Osteocyte (in vitro differentiated cells): ENCODE measurements around the gene GPR84. TPM values are rescaled to one million over a fixed set of nuclear protein-coding genes. Genes with fewer than 3 reads are reported as not detected.

Source experiments
- DNase-seq: peaks from one replicate; pipeline ENCODE4 v3.0.0; 2021; ENCODE audit warnings: mixed read lengths; ENCODE audit not compliant: unreplicated experiment; ENCODE audit errors: extremely low spot score
- H3K27ac Mint-ChIP-seq: one replicate; pipeline ENCODE4 v1.8.0; 2021; ENCODE audit warnings: mild to moderate bottlenecking, mixed read lengths; ENCODE audit not compliant: unreplicated experiment
- H3K27me3 Mint-ChIP-seq: one replicate; pipeline ENCODE4 v1.8.0; 2021; ENCODE audit warnings: mixed read lengths; ENCODE audit not compliant: unreplicated experiment
- H3K36me3 Mint-ChIP-seq: one replicate; pipeline ENCODE4 v1.8.0; 2021; ENCODE audit warnings: mixed read lengths; ENCODE audit not compliant: unreplicated experiment
- H3K4me1 Mint-ChIP-seq: one replicate; pipeline ENCODE4 v1.8.0; 2021; ENCODE audit warnings: mixed read lengths; ENCODE audit not compliant: unreplicated experiment
- H3K4me3 Mint-ChIP-seq: one replicate; pipeline ENCODE4 v1.8.0; 2021; ENCODE audit warnings: mild to moderate bottlenecking, moderate library complexity, mixed read lengths; ENCODE audit not compliant: unreplicated experiment
- H3K9me3 Mint-ChIP-seq: one replicate; pipeline ENCODE4 v1.8.0; 2021; ENCODE audit warnings: mixed read lengths; ENCODE audit not compliant: unreplicated experiment
- total RNA-seq: library from RNA; stranded (reverse); gene quantifications from 2 replicates; pipeline ENCODE4 v1.2.1, GENCODE V29; 2021
- TF ChIP-seq, protein P1 (sequence below): fragments of 200-600 bp; sonication (generic); IDR thresholded peaks from 2 replicates; pipeline ENCODE4 v1.5.0; 2021; ENCODE audit warnings: antibody characterized with exemption, mild to moderate bottlenecking, moderate library complexity

Gene GPR84
- total RNA-seq, 1 donor from 2014 or later, result not detected

GRCh38 chr12:54377797-54378515 lies 13.7 kb upstream of the GPR84 start:
- H3K4me3 Mint-ChIP-seq, result peak overlapping the region; percentile 76
- H3K36me3 Mint-ChIP-seq, result no peaks in the 10 kb centered on the region
- H3K9me3 Mint-ChIP-seq, result no peaks in the 10 kb centered on the region
- TF ChIP-seq, protein P1, sequence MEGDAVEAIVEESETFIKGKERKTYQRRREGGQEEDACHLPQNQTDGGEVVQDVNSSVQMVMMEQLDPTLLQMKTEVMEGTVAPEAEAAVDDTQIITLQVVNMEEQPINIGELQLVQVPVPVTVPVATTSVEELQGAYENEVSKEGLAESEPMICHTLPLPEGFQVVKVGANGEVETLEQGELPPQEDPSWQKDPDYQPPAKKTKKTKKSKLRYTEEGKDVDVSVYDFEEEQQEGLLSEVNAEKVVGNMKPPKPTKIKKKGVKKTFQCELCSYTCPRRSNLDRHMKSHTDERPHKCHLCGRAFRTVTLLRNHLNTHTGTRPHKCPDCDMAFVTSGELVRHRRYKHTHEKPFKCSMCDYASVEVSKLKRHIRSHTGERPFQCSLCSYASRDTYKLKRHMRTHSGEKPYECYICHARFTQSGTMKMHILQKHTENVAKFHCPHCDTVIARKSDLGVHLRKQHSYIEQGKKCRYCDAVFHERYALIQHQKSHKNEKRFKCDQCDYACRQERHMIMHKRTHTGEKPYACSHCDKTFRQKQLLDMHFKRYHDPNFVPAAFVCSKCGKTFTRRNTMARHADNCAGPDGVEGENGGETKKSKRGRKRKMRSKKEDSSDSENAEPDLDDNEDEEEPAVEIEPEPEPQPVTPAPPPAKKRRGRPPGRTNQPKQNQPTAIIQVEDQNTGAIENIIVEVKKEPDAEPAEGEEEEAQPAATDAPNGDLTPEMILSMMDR, result no peak
- H3K4me1 Mint-ChIP-seq, result peaks cover 59% of the 10 kb centered on the region
- no peak for DNase-seq
- no peak overlapping the region for H3K27ac Mint-ChIP-seq
- no peaks in the 10 kb centered on the region for H3K27me3 Mint-ChIP-seq

GRCh38 chr12:54377007-54377406 lies 12.7 kb upstream of the GPR84 start:
- peak overlapping the region; percentile 35 for H3K4me3 Mint-ChIP-seq
- DNase-seq, result no peak
- H3K27ac Mint-ChIP-seq, result peak overlapping the region; percentile 4
- peaks cover 69% of the 10 kb centered on the region for H3K4me1 Mint-ChIP-seq
- TF ChIP-seq, protein P1, result no peak
- no peaks in the 10 kb centered on the region for H3K27me3 Mint-ChIP-seq
- H3K9me3 Mint-ChIP-seq, result no peaks in the 10 kb centered on the region
- H3K36me3 Mint-ChIP-seq, result no peaks in the 10 kb centered on the region

DNA sequence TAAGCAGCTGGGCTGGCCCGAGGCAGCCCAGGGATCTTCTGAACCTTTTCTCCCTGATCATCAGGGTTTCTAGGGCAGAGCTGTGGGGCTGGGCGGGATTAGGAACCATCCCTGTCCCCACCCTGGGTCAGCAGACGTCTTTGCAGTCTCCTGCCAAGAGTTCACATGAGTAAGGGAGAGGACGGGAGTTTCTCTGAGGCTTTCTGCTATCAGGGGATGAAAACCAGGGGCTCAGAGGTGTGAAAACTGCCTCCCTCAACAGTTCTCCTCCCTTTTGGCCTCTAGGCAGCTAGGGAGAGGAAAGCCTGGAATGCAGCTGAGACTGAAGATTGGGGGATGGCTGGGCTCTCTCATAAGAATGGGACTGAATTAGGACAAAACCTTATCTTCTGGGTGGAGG lies 12.3 kb upstream of the GPR84 start:
- H3K4me3 Mint-ChIP-seq, result peak overlapping the region; percentile 3
- DNase-seq, result no peak
- peaks cover 73% of the 10 kb centered on the region for H3K4me1 Mint-ChIP-seq
- no peaks in the 10 kb centered on the region for H3K36me3 Mint-ChIP-seq
- peak overlapping the region; percentile 32 for H3K27ac Mint-ChIP-seq
- TF ChIP-seq, protein P1, result no peak
- H3K27me3 Mint-ChIP-seq, result no peaks in the 10 kb centered on the region
- H3K9me3 Mint-ChIP-seq, result no peaks in the 10 kb centered on the region

DNA sequence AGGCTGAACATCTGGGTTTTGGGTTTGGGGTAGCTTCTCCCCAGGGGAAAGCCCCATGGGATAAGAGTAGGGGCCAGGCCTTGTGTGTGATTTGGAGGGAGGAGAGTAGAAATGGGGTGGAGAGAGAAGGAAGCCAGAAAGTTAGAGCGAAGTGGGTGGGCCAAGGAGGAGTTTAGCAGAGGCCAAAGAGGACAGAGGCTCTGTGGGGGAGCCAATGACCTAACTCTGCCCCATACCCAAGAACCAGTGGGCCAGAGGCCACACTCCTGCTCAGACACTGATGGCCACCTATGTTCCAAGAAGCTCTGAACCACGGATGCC lies 10.9 kb upstream of the GPR84 start:
- Mint-ChIP-seq H3K4me1 (peaks cover 87% of the 10 kb centered on the region), H3K27ac (peak overlapping the region; percentile 87)

GRCh38 chr12:54374562-54375258 lies 10.4 kb upstream of the GPR84 start:
- Mint-ChIP-seq H3K27ac (peak overlapping the region; percentile 87), H3K4me3 (peak overlapping the region; percentile 14), H3K27me3 (no peaks in the 10 kb centered on the region), H3K4me1 (peaks cover 87% of the 10 kb centered on the region), H3K9me3 (no peaks in the 10 kb centered on the region), H3K36me3 (no peaks in the 10 kb centered on the region)
- TF ChIP-seq, protein P1, result no peak
- no peak for DNase-seq

More for the DNA sequence above, 10.9 kb upstream of the GPR84 start:
- TF ChIP-seq, protein P1, result no peak
- DNase-seq, result no peak
- Mint-ChIP-seq H3K36me3 (no peaks in the 10 kb centered on the region), H3K9me3 (no peaks in the 10 kb centered on the region), H3K27me3 (no peaks in the 10 kb centered on the region), H3K4me3 (peak overlapping the region; percentile 14)
